Stimulated activated effector memory CD8-positive, alpha-beta T cell treated with anti-CD3 and anti-CD28 coated beads, Interleukin-12 subunit alpha, Interleukin-12 subunit beta, amount 100 ng/mL, for 72 hours (primary cell): ENCODE results near the gene RAB21.

Experiments
- ATAC-seq: fragments of 150-1000 bp; cut with Tn5 transposase; 2 replicates; pipeline ENCODE4 v1.10.0; 2021
- DNase-seq, 2 donors: peaks; one replicate each; pipeline ENCODE4 v3.0.0; 2021 to 2022; ENCODE audit warnings: low spot score in 2 of 2
- H3K27ac Mint-ChIP-seq: one replicate; pipeline ENCODE4 v1.8.0; 2022; ENCODE audit warnings: mild to moderate bottlenecking, mixed read lengths
- H3K36me3 Mint-ChIP-seq: one replicate; pipeline ENCODE4 v1.8.0; 2022; ENCODE audit warnings: mild to moderate bottlenecking, mixed read lengths
- H3K4me1 Mint-ChIP-seq: one replicate; pipeline ENCODE4 v1.8.0; 2022; ENCODE audit warnings: mixed read lengths
- H3K4me3 Mint-ChIP-seq: one replicate; pipeline ENCODE4 v1.8.0; 2022; ENCODE audit warnings: mild to moderate bottlenecking, mixed read lengths
- H3K9me3 Mint-ChIP-seq: one replicate; pipeline ENCODE4 v1.8.0; 2022; ENCODE audit warnings: mixed read lengths

Gene RAB21

DNA sequence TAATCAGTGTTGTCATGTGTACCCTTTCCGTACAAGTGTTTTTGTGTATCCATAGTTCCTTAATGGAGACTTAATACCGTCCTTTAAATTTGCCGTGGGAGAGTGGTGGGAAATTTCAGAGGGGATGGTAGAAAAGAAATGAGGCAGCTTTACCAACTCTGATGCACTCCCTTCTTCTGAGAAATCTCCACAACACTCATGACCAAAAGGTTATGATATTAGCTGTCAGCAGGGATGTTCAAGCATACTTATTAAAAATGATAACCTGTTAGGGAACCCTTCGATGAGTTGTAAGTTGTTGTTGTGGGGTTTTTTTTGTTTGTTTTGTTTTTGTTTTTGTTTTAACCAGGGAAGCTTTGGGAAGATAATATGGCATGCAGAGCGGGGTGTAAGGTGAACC lies 12.5 kb downstream of the RAB21 start:
- ATAC-seq (peak; percentile 76), DNase-seq (no peak)
- Mint-ChIP-seq H3K9me3 (no peaks in the 10 kb centered on the region), H3K27ac (peak overlapping the region; percentile 88), H3K4me1 (peaks cover 66% of the 10 kb centered on the region), H3K4me3 (peak overlapping the region; percentile 41), H3K36me3 (peaks cover 62% of the 10 kb centered on the region)

GRCh38 chr12:71768900-71769299 lies 14.2 kb downstream of the RAB21 start:
- Mint-ChIP-seq H3K9me3 (no peaks in the 10 kb centered on the region), H3K4me3 (no peak overlapping the region), H3K27ac (no peak overlapping the region), H3K36me3 (peaks cover 62% of the 10 kb centered on the region), H3K4me1 (peaks cover 58% of the 10 kb centered on the region)
- no peak for DNase-seq
- no peak for ATAC-seq

DNA sequence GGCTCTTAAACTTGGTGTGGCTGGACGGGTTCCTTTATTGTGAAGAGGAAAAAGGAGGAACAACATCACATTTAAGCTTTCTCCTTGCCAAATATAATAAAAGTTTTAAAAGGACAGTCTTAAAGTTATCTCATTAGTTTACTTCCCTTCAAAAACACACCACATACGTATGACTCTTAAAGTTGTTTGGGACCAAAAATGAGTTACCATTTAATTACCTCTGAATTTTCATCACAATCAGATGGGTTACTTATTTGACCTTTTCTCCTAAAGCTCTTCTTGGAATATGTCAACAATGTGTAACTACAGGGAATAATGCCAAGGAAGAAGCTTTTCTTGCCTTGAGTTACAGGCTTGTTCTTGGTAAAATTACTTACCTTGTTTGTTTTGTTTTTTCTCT lies 16.4 kb downstream of the RAB21 start:
- Mint-ChIP-seq H3K27ac (no peak overlapping the region), H3K9me3 (no peaks in the 10 kb centered on the region), H3K36me3 (peaks cover 70% of the 10 kb centered on the region), H3K4me3 (no peak overlapping the region), H3K4me1 (peaks cover 42% of the 10 kb centered on the region)
- DNase-seq: no peak
- no peak for ATAC-seq

DNA sequence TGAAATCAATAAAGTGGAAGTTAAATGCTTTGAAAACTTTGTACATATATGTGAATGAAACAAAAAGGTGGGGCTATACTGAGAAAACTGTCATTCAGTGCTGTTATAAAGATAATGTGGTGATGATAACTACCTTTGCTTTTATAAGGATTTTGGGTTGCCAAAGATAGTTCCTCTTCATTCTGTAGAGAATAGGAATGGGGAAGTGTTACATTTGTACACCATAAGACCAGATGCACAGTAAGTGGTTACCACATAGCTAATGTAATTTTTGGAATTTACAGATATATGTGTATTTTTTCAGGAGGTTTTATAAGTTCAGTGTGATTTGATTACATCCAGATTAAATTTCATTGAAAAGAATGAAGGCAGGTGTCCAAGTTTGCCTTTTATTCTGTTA lies 18.1 kb downstream of the RAB21 start:
- Mint-ChIP-seq H3K4me1 (peaks cover 25% of the 10 kb centered on the region), H3K36me3 (peaks cover 82% of the 10 kb centered on the region), H3K4me3 (no peak overlapping the region), H3K9me3 (no peaks in the 10 kb centered on the region), H3K27ac (no peak overlapping the region)
- DNase-seq (no peak), ATAC-seq (no peak)

DNA sequence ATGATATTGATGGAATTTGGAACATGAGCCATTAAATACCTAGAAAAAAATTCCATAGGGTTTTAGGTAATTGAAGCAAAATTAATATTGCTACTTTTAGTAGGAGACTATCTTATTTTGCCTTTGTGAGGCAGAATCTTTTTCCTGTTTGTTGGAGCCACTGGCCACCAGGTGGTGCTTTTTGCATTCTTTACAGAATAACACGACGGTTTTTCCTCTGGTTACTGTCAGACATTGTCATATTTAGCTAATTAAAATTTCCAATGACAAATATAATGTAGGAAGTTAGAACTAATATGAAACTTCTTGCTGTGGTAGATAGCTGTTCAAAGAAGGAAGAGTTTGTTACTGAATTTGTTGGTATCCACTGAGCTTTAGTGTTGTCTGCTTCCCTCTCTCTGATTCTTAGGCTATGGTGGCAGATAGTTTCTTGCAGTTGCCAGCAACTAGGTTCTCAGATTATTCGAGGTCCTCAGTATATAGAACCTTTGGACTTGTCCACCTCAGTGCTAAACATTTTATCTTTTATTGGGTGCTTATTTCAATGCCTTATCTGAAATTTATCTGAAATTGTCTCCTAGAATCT lies 25.7 kb downstream of the RAB21 start:
- no peak overlapping the region for H3K27ac Mint-ChIP-seq
- no peak overlapping the region for H3K4me3 Mint-ChIP-seq
- no peaks in the 10 kb centered on the region for H3K9me3 Mint-ChIP-seq
- peaks cover 95% of the 10 kb centered on the region for H3K36me3 Mint-ChIP-seq
- peaks cover 8% of the 10 kb centered on the region for H3K4me1 Mint-ChIP-seq
- ATAC-seq (no peak), DNase-seq (no peak)

GRCh38 chr12:71782017-71782416 lies 27.4 kb downstream of the RAB21 start:
- ATAC-seq: no peak

GRCh38 chr12:71786829-71787228 lies 32.2 kb downstream of the RAB21 start:
- H3K27ac Mint-ChIP-seq: no peak overlapping the region
- no peak overlapping the region for H3K4me3 Mint-ChIP-seq
- peaks cover 87% of the 10 kb centered on the region for H3K36me3 Mint-ChIP-seq
- ATAC-seq (no peak), DNase-seq (no peak)
- H3K4me1 Mint-ChIP-seq: no peaks in the 10 kb centered on the region
- no peaks in the 10 kb centered on the region for H3K9me3 Mint-ChIP-seq

More at GRCh38 chr12:71782017-71782416, 27.4 kb downstream of the RAB21 start:
- DNase-seq: no peak
- Mint-ChIP-seq H3K4me3 (no peak overlapping the region), H3K9me3 (no peaks in the 10 kb centered on the region), H3K36me3 (peaks cover 96% of the 10 kb centered on the region), H3K4me1 (peaks cover 6% of the 10 kb centered on the region), H3K27ac (no peak overlapping the region)

GRCh38 chr12:71787580-71787979 lies 32.9 kb downstream of the RAB21 start:
- Mint-ChIP-seq H3K27ac (no peak overlapping the region), H3K4me3 (no peak overlapping the region), H3K36me3 (peaks cover 79% of the 10 kb centered on the region), H3K4me1 (no peaks in the 10 kb centered on the region), H3K9me3 (no peaks in the 10 kb centered on the region)
- ATAC-seq (no peak), DNase-seq (no peak)

DNA sequence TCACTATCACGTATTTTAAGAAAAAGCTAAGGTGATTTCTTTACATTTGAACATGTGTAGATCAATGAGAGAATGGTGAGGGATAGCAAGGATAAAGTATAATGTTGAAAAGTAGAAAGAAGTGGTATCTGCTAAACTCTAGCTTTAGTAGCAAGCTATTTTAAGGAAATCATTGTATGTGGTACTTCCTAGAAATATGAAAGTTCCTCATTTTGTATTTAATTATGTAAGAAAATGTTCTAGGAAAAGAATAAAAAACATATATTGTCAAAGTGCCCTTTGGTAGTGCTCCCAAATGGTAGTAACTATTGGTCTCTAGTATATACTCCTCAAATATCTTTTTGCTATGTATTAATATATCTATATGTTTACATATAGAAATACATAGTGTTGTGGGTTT lies 35.7 kb downstream of the RAB21 start:
- no peak for ATAC-seq
- Mint-ChIP-seq H3K36me3 (peaks cover 58% of the 10 kb centered on the region), H3K9me3 (no peaks in the 10 kb centered on the region), H3K4me1 (no peaks in the 10 kb centered on the region), H3K4me3 (no peak overlapping the region), H3K27ac (no peak overlapping the region)
- no peak for DNase-seq

GRCh38 chr12:71791473-71792150 lies 36.9 kb downstream of the RAB21 start:
- ATAC-seq (no peak), DNase-seq (no peak)
- H3K4me1 Mint-ChIP-seq: no peaks in the 10 kb centered on the region
- no peaks in the 10 kb centered on the region for H3K9me3 Mint-ChIP-seq
- H3K36me3 Mint-ChIP-seq: peaks cover 45% of the 10 kb centered on the region
- no peak overlapping the region for H3K27ac Mint-ChIP-seq
- no peak overlapping the region for H3K4me3 Mint-ChIP-seq

- no peak for ATAC-seq
- peaks cover 35% of the 10 kb centered on the region for H3K36me3 Mint-ChIP-seq
- H3K4me1 Mint-ChIP-seq: no peaks in the 10 kb centered on the region
- H3K27ac Mint-ChIP-seq: no peak overlapping the region
- no peak overlapping the region for H3K4me3 Mint-ChIP-seq
- no peaks in the 10 kb centered on the region for H3K9me3 Mint-ChIP-seq
- DNase-seq: no peak
These were observed 37.9 kb downstream of the RAB21 start for GRCh38 chr12:71792599-71792998.

- Mint-ChIP-seq H3K4me1 (no peaks in the 10 kb centered on the region), H3K36me3 (peaks cover 7% of the 10 kb centered on the region), H3K4me3 (no peak overlapping the region), H3K27ac (no peak overlapping the region), H3K9me3 (no peaks in the 10 kb centered on the region)
- DNase-seq (no peak), ATAC-seq (no peak)
These were observed 41.2 kb downstream of the RAB21 start for GRCh38 chr12:71795901-71796300.

DNA sequence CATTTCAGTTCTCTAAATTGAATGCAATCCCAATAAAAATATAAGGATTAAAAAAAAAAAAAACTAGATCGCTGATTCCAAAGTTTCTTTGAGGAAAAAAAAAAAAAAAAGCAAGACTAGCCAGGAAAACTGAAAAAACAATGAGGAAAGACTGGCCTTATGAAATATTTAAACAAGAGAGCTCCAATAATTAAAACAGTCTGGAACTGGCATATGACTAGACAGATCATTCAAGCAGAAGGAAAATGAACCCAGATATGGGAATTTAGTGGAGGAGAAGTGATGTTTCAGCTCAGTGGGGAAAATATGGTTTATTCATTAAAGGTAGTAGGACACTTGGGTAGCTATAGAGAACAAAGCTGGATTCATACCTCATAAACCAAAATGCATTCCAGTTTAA lies 42.9 kb downstream of the RAB21 start:
- DNase-seq: no peak
- Mint-ChIP-seq H3K4me1 (no peaks in the 10 kb centered on the region), H3K9me3 (no peaks in the 10 kb centered on the region), H3K36me3 (peaks cover 6% of the 10 kb centered on the region), H3K4me3 (no peak overlapping the region), H3K27ac (no peak overlapping the region)
- no peak for ATAC-seq

DNA sequence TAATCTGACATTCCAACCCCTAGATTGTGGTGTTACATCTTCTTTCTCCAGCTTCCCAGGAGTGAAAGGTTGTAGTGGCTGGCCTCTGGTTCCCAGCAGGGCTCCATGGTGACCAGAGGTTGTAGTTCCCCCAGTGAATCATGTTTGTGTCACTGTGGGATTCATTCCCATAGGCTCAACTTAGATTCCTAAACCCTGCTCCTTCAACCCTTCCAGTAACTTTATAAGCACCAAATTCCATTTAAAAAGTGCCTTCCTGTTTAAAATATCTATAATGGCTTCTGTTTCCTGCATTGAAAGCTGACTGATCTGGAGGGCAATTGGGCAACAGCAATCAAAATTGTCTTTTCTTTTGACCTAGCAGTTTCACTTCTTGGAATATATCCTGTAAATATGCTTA lies 44.4 kb downstream of the RAB21 start:
- H3K4me3 Mint-ChIP-seq: no peak overlapping the region
- no peaks in the 10 kb centered on the region for H3K9me3 Mint-ChIP-seq
- H3K27ac Mint-ChIP-seq: no peak overlapping the region
- peaks cover under 1% of the 10 kb centered on the region for H3K36me3 Mint-ChIP-seq
- no peaks in the 10 kb centered on the region for H3K4me1 Mint-ChIP-seq
- ATAC-seq (no peak), DNase-seq (no peak)

DNA sequence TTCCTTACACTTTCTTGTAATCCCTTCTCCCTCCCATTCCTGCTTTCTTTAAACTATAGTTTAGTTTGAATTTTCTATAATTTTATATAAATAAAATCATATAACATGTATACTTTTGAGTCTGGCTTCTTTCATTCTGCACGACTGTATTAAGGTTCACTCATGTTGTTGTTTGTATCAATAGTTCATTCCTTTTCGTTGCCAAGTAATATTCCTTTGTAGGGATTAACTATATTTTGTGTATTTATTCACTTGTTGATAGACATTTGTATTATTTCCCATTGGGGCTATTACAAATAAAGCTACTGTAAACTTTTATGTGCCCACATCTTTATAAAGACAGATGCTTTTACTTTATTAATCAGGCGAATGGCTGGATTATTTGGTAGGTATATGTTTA lies 45.5 kb downstream of the RAB21 start:
- no peak for DNase-seq
- H3K9me3 Mint-ChIP-seq: no peaks in the 10 kb centered on the region
- H3K27ac Mint-ChIP-seq: no peak overlapping the region
- H3K4me3 Mint-ChIP-seq: no peak overlapping the region
- H3K36me3 Mint-ChIP-seq: no peaks in the 10 kb centered on the region
- H3K4me1 Mint-ChIP-seq: no peaks in the 10 kb centered on the region
- no peak for ATAC-seq

DNA sequence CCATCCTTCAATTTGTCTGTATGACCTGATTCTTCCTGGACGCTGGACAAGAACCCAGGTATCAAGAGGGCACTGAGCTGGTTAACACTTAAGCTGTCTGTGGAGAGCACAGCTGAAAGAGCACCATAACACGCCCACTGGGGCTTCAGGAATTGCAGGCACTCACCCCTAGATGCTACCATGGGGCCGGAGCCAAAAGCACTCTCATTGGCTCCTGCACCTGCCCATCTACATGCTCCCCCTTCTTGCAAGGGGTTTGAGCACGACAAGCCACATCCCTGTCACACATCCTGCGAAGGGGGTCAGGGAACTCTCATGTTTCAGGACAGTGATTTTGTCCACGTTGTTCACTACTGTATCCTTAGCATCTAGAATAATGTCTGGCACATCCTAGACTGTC lies 49.8 kb downstream of the RAB21 start:
- DNase-seq: no peak
- H3K9me3 Mint-ChIP-seq: no peaks in the 10 kb centered on the region
- no peaks in the 10 kb centered on the region for H3K4me1 Mint-ChIP-seq
- no peak overlapping the region for H3K4me3 Mint-ChIP-seq
- H3K27ac Mint-ChIP-seq: no peak overlapping the region
- no peaks in the 10 kb centered on the region for H3K36me3 Mint-ChIP-seq
- no peak for ATAC-seq
